Epidermal melanocyte (primary cell): Measurements from ENCODE around the gene CSMD2.

Experiments used
- DNase-seq: peaks from one replicate; pipeline ENCODE4 v3.0.0; 2011; ENCODE audit warnings: low spot score; ENCODE audit not compliant: insufficient read length

Gene CSMD2

DNA sequence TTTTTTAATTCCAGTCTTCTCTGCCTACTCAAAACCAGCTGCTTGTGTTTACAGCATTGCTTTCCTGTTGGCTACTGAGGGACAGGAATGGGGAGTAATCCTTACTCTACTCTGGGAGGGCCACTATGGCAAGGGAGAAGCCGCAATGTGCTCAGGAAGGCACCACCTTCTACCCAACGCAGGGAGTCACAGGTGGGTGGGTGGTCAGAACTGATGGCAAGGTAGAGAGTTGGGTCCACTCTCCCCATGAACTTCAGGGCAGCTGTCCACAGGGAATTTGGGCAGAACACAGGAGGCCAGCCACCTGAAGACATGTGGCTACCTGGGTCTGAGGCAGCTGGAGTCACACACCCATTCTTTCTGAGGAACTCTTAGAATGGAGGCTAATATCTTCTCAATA, 341.6 kb downstream of the CSMD2 start:
- DNase-seq = no peak

DNA sequence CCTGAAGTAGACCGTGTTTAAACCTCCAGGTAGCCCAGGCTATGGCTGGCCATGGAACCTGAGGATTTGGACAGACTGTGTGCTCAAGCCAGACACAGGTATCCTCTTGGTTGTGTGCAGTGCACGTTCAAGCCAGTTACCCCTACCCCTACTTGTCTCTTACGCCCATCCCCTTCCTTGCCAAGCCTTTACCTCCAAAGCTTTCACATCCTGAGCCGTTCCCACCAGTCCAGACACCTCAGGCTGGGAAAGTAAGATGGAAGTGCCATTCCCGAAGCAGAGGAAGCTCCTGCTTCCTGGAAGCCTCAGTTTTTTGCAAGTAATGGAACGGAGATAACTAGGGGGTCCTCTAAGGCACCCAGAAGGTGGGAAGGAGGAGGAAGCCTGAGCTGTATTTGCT, 342.6 kb downstream of the CSMD2 start:
- DNase-seq = no peak

DNA sequence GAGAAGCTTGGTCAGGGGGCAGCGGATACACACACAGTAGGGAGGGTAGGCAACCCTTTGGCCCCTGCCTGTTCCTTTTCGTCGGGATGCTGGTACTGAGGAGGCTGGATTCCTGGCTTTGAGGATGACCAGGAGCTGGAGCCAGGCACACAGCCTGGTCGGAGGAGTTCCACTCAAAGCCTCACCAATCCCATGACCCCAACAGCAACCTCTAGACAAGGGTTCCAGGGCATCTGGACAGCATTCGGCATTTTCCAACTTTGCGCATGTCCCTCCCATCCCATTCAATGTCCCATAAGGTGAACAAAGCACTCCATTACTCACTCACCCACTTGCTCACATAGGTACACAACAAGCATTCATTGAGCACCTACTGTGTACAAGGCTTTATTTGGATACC, 343.7 kb downstream of the CSMD2 start:
- no peak for DNase-seq

GRCh38 chr1:33820804-33821203, 344.2 kb downstream of the CSMD2 start:
- no peak for DNase-seq

- DNase-seq = no peak
Measured at GRCh38 chr1:33819913-33820311, 345.1 kb downstream of the CSMD2 start.

- no peak for DNase-seq
Measured at GRCh38 chr1:33819290-33819912, 345.6 kb downstream of the CSMD2 start.

GRCh38 chr1:33818071-33818470, 347.0 kb downstream of the CSMD2 start:
- DNase-seq = no peak

GRCh38 chr1:33815061-33815460, 350.0 kb downstream of the CSMD2 start:
- DNase-seq = no peak

GRCh38 chr1:33814166-33814565, 350.9 kb downstream of the CSMD2 start:
- no peak for DNase-seq

DNA sequence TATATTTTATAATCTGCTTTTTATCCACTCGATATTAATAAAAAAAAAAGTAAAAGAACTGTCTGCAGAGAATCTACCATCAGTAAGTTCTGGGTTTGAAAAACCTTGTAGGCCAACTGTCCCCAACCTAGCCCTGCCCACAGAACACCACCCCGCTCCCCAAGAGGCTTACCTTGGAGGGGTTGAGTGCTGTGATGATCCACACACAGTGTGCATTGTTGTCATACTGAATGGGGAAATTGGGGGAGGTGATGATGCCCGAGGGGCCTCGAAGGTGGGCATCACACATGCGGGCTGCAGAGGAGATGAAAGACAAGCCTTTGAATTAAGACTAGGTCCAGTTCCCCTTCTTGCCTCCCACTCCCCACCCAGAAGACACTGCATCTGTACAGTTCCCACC, 354.5 kb downstream of the CSMD2 start:
- no peak for DNase-seq

DNA sequence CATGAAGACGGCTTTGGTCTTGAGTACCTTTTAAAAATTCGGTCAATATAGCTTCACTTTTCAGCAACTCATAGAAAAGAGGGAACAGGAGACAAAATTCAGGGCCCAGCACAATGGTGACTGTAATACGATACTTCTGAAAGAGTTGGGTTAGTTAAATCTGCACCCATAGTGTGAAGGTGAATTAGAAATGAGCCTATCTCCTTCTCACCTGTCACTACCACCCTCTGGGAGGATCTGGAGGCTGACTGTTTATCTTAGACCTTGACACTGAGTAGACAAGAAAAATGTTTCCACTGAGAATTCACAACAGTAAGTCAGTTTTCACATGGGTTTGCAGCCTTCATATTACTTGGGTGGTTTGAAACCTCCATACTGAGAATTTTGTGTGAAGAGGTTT, 359.0 kb downstream of the CSMD2 start:
- no peak for DNase-seq

DNA sequence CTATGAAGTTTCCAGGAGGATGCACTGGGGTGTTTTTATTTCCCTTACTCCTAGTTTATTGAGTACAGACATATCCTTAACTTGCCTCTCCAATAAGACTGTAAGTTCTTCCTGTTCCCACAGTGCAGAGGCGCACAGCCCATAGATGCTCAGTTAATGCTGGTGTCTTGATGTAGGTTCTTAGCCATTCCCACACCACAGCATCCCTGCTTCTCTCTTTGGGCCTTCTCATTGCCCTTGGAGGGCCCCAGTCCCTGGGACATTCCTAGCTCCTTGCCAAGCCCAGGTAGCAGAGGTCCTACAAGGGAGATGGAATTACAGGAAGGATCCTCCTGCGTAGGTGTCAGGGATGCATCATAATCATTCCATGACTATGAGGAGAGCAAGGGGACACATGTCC, 362.8 kb downstream of the CSMD2 start:
- no peak for DNase-seq

DNA sequence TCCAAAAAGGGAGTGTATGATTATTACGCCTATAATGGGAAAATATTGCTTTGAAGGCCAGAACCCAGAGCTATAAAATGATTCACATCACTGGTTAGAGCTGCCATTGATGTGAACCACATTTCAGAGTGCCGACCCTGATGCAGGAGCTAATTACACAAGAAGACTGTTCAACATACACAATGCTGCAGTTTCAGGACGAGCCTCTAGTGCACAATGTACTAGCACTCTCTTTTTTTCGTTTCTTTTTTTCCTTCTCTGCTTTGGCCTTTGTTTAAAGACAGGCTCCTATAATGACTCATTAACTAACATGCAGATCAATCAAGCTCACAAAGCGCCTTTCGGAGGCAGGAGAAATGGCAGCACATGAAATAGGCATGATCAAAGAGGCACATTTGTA, 367.2 kb downstream of the CSMD2 start:
- no peak for DNase-seq

DNA sequence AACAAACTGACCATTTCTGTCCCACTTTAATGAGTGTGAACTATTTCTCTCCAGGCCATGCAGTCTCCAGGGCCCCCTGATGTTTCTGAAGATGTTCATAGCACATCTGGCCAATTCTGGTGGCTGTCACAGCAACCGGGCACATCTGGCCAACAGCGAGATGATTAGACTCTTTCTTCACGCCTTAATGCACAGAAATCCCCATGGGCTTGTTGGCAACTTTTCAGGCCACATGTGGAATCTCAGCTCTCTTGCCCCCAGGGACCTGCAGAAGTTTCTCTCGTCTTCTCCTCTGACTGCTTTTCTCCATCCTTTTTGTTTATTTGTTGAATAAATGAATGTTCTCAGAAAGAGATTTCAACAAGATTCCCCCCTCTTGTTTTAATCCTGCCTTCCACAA, 372.4 kb downstream of the CSMD2 start:
- DNase-seq = no peak

DNA sequence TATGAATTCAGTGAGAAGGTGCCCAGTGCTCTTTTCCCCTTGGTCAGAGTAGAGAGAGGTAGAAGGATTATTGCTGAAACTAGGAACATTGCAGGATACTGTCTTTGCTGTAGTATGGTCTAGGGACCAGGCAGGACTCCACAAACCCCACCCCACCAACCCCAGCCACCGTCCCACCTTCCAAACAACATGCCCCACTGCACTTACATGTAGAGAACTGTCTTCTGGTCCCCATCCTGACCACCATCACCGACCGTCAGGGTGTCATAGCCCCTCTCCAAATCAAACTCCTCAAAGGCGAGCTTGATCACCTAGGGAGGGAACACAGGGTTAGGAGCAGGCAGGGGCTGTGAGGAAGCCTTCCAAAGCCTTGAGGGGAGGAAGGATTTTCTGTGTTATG, 372.8 kb downstream of the CSMD2 start:
- no peak for DNase-seq

DNA sequence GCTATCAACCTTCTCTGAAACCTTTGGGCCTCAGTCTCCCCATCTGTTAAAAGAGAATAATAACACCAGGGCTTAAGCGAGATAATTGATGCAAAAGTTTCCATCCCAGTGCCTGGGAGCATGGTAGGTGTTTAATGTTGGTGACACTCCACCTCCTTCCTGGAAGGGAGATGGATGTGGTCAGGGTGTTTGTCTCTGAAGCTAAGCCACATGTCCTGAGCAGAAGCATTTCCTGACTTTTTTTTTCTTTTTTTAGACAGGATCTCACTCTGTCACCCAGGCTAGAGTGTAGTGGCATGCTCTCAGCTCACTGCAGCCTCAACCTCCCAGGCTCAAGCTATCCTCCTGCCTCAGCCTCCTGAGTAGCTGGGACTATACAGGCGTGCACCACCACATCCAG, 373.8 kb downstream of the CSMD2 start:
- DNase-seq = no peak

- no peak for DNase-seq
Measured at GRCh38 chr1:33790577-33790976, 374.5 kb downstream of the CSMD2 start.

- DNase-seq = no peak
Measured at GRCh38 chr1:33784876-33785275, 380.2 kb downstream of the CSMD2 start.

- DNase-seq = no peak
Measured at GRCh38 chr1:33782776-33783175, 382.3 kb downstream of the CSMD2 start.

DNA sequence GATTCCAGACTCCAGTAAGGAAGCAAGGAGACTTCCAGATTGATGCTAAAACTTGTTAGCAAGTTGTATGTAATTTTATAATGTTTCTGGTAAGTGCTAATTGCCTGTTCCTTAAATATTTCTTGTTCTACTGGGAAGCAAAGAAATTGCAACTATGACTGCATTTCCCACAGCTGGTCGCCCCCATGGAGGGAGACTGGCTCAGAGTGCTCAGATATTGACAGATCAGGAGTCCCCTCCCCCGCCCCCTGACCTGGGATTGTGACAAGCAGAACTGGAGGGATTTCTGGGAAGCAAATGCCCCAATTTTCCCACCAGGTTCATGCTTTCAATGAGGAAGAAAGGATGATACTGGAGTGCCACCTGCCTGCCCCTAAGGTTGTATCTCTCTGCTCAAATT, 383.4 kb downstream of the CSMD2 start:
- DNase-seq = no peak

DNA sequence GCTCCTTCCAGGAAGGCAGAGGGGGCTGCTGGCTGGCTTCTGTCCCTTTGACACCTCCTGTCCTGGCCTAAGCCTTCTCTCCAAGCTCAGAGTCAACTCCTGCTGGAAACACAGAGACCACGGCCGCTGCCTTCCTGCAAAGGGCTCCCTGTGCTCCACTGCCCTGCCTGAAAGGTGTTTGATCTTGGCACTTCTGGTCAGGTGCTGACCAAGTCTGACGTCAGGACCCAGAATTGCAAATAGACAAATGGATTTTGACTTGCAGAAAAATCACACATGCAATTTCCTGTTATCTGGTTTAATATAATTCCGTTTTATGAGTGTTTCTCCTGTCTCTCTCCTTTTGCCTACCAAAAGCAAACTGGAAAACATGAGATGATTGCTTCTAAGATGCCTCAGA, 387.7 kb downstream of the CSMD2 start:
- DNase-seq = no peak

GRCh38 chr1:33768821-33769220, 396.2 kb downstream of the CSMD2 start:
- DNase-seq = no peak

DNA sequence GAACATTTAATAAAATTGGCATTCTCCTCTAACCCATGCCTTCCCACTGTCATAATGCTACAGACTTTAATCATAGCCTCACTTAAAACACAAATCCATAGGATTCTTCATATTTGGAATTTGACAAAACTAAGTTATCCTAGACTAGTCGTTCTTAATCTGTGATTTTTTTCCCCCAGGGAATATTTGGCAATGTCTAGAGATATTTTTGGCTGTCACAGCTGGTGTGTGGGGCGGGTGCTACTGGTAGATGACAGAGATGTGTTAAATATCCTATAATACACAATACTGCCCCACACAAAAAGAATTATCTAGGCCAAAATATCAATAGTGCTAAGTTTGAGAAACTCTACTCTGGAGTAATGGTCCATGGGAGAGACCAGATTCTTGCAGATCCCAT, 396.9 kb downstream of the CSMD2 start:
- no peak for DNase-seq

GRCh38 chr1:33764149-33764548, 400.9 kb downstream of the CSMD2 start:
- no peak for DNase-seq
